GM12875 (cell line): ENCODE results near the gene NAA16.
"Not testable (repeated sequence)": the region's sequence is repeated elsewhere in the genome, so short reads cannot be mapped to it uniquely, and the experiment has no call there.

Experiments
- H3K4me3 ChIP-seq: one replicate; pipeline ENCODE4 v1.5.1; 2011; ENCODE audit warnings: low read depth, low read length, control low read depth
- TF ChIP-seq, protein P1 (sequence below): IDR thresholded peaks from 2 replicates; pipeline ENCODE4 v1.5.1; 2011; ENCODE audit warnings: low read depth, mild to moderate bottlenecking, control low read depth, inconsistent platforms, low read length, moderate library complexity, borderline replicate concordance; ENCODE audit not compliant: insufficient read depth

Gene NAA16

DNA sequence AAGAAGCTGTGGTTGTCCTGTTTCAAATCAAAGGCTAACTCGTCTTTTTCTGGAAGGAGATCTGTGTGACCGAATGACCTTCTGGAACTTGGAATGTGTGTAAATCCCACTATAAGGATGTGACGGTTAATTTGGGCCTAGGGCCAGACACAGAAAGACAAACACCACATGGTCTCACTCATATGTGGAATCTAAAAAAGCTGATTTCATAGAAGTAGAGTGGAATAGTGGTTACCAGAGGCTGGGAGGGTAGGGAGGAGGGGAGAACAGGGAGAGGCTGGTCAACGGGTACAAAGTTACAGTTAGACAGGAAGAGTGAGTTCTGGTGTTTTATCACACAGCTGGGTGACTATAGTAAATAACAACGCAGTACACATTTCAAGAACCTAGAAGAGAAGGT is 107.0 kb downstream of the NAA16 start:
- H3K4me3 ChIP-seq, result no peak overlapping the region
- TF ChIP-seq, protein P1, sequence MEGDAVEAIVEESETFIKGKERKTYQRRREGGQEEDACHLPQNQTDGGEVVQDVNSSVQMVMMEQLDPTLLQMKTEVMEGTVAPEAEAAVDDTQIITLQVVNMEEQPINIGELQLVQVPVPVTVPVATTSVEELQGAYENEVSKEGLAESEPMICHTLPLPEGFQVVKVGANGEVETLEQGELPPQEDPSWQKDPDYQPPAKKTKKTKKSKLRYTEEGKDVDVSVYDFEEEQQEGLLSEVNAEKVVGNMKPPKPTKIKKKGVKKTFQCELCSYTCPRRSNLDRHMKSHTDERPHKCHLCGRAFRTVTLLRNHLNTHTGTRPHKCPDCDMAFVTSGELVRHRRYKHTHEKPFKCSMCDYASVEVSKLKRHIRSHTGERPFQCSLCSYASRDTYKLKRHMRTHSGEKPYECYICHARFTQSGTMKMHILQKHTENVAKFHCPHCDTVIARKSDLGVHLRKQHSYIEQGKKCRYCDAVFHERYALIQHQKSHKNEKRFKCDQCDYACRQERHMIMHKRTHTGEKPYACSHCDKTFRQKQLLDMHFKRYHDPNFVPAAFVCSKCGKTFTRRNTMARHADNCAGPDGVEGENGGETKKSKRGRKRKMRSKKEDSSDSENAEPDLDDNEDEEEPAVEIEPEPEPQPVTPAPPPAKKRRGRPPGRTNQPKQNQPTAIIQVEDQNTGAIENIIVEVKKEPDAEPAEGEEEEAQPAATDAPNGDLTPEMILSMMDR, result no peak

DNA sequence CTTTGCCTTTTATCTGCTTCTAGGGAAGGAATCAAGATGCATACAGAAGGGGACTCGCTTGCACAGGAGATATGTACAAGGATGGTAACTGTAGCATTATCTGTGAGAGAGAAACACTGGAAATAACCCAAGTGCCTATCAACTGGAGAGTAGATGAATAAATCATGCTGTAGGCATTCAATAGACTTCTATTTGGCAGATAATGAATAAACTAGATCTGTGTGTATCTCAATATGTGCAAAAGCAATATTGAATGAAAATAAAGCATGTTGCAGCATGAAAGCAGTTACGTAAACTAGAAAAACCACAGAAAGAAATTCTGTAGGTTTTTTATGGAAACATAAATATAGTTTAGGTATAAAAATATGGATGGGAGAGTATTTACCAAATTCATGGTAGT is 107.7 kb downstream of the NAA16 start:
- TF ChIP-seq, protein P1, result no peak
- no peak overlapping the region for H3K4me3 ChIP-seq

DNA sequence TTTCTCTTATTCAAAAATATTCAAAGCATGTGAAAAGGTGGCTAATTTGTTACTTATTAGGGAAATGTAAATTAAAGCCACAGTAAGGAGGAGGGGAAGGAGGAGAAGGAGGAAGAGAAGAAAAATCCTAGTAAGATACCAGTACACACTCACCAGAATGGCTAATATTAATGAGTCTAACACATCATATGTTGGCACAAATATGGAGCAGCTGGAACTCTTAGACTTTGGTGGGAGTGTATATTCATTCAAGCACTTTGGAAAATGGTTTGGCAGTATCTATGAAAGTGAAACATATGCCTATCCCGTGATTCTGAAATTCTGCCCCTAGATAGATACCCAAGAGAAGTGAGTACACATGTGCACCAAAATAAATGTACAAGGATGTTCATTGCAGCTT is 108.1 kb downstream of the NAA16 start:
- no peak overlapping the region for H3K4me3 ChIP-seq
- TF ChIP-seq, protein P1, result no peak

DNA sequence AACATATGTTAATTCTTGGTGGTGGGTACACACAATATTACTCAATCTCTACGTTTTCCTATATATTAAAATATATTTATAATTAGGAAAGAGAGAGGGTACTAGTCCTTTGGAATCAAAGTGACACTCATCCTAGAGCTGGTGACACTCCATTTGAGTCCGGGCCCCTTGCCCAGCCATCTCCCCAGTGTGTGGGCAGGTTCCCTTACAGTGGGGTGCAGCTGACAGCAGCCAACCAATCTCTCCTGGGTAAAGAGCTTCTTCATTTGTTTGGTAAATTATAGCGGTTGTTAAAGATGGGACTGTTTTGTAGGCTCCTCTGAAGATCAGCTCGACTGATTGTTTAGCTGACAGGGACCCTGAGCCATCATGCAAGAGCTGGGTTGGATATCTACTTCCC is 109.1 kb downstream of the NAA16 start:
- TF ChIP-seq, protein P1, result no peak
- no peak overlapping the region for H3K4me3 ChIP-seq

DNA sequence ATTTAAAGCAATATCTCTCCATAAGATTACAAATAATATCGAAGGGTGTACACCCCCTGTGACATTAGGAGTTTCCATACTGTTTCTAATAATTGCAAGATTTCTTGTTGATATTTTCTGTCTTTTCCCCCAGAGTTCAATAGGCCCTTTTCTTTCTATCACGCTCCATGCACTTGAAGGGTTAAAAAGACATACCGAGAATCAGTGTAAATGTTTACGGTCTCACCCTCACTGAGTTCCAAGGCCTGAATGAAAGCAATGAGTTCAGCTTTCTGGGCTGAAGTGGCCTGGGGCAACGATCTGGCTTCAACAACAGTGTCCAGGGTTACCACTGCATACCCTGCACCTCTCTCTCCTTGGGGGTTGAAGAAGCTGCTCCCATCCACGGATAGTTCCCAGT is 110.3 kb downstream of the NAA16 start:
- not testable (repeated sequence) for H3K4me3 ChIP-seq

DNA sequence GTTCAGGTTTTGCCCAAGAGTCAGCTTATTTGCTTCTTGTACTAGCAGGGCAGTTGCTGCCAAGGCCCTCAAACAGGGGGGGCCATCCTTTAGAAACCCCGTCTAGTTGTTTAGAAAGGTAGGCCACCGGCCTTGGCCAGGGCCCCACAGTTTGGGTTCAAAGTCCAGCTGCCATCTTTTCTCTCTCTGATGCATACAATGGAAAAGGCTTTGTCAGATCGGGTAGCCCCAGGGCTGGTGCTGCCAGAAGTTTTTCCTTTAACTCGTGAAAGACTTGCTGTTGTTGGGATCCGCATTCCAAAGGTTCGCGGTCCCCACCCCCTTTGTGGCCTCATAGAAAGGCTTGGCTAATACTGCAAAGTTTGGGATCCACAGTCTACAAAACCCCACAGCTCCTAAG is 110.9 kb downstream of the NAA16 start:
- H3K4me3 ChIP-seq, result not testable (repeated sequence)

DNA sequence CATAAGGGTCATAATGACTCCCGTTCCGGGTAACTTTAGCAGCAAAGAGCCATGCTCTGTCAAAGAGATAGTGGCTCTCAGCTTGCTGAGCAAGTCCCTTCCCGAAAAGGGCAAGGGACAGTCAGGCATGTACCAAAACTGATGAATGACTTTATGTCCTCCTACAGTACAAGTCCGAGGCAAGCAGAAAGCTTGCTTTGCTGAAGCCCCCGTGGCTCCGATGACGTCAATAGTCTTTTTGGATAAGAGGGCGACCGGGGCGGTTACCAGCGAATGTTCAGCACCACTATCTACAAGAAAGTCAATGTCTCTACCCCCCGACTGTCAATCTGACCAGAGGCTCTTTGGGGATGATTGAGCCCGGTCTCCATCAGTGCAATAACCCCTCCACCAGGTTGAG is 112.2 kb downstream of the NAA16 start:
- H3K4me3 ChIP-seq, result not testable (repeated sequence)

DNA sequence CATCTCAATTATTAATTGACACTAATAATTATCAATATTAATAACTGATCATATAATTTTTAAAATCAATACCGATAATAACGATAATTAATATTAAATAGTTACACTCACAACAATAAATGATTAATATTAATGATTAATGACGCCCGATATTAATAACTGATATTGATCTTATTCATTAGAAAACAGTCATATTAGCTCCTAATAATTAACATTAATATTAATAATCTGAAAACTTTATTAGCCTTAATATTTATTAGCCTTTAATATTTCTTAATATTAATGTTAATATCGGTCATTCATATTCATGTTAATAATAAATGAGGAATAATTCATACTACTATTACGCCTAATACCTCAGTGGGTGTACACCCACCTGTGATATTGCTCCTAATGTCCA is 113.6 kb downstream of the NAA16 start:
- H3K4me3 ChIP-seq, result not testable (repeated sequence)

- TF ChIP-seq, protein P1, result no peak
These were observed 115.0 kb downstream of the NAA16 start for GRCh38 chr13:41426047-41426446.

More at GRCh38 chr13:41426047-41426446, 115.0 kb downstream of the NAA16 start:
- H3K4me3 ChIP-seq, result no peak overlapping the region
